Tracheal epithelial cell (primary cell): ENCODE measurements around the gene PHLPP1. TPM values are rescaled to one million over a fixed set of nuclear protein-coding genes. Genes with fewer than 3 reads are reported as not detected.

Experiments used
- total RNA-seq: library from RNA; depleted of rRNA; stranded (reverse); fragments of >200 nt; gene quantifications from 2 replicates; pipeline ENCODE4 v1.2.1, GENCODE V29; 2014

Gene PHLPP1
- total RNA-seq: 4.8 and 6.8 TPM in 2 replicates

DNA sequence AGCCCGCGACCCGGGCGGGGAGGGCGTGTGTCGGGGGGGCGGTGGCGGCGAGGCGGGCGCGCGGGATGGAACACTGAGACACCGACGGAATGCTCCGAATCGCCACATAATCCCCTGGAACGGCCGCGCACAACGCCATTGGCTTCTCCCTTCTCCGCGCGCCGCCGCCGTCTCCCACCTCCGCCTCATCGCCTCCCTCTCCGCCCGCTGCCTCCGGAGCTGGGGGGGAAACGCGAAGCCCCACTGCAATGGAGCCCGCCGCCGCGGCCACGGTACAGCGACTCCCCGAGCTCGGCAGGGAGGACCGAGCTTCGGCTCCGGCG, at the start of gene PHLPP1:
PHLPP1 (plus strand) TSS at position 106 of the 323 bp plus-strand sequence; CDS start at position 249, 143 bp downstream.

Other genes starting within 250 kb of the PHLPP1 start
- gene ZCCHC2, start 192.5 kb upstream of the PHLPP1 start, total RNA-seq: 10.6 and 13.4 TPM in 2 replicates